Measurements from ENCODE around the gene PLXDC2.

DNA sequence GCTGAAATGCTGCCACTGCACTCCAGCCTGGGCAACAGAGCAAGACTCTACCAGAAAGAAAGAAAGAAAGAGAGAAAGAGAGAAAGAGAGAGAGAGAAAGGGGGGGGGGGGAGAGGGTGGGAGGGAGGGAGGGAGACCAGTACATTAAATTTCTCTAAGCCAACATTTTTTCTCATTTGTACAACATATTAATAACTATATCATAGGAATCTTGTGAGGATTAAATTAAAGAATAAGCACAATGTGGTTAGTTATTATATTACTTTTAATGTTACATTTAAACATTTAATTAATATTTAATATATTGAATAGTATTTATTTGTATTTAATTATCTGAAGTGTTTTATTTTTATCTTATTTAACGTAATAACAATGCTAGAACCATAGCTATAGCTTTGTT lies 53.1 kb downstream of the PLXDC2 start:
- TF ChIP-seq POLR2A (IDR thresholded peaks at IDR 0.05), result no peak
- TF ChIP-seq, protein P1, sequence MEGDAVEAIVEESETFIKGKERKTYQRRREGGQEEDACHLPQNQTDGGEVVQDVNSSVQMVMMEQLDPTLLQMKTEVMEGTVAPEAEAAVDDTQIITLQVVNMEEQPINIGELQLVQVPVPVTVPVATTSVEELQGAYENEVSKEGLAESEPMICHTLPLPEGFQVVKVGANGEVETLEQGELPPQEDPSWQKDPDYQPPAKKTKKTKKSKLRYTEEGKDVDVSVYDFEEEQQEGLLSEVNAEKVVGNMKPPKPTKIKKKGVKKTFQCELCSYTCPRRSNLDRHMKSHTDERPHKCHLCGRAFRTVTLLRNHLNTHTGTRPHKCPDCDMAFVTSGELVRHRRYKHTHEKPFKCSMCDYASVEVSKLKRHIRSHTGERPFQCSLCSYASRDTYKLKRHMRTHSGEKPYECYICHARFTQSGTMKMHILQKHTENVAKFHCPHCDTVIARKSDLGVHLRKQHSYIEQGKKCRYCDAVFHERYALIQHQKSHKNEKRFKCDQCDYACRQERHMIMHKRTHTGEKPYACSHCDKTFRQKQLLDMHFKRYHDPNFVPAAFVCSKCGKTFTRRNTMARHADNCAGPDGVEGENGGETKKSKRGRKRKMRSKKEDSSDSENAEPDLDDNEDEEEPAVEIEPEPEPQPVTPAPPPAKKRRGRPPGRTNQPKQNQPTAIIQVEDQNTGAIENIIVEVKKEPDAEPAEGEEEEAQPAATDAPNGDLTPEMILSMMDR (IDR thresholded peaks at IDR 0.05), result no peak

Measured in Peyer's patch (tissue), 4 donors.